Measurements from ENCODE around the gene ZNF865. TPM values are rescaled to one million over a fixed set of nuclear protein-coding genes. Genes with fewer than 3 reads are reported as not detected.

The ZNF865 gene
- total and polyA plus RNA-seq, 2 of the 4 experiments (the other 2 are of a cell fraction) = under 0.01 to 4.6 TPM

DNA sequence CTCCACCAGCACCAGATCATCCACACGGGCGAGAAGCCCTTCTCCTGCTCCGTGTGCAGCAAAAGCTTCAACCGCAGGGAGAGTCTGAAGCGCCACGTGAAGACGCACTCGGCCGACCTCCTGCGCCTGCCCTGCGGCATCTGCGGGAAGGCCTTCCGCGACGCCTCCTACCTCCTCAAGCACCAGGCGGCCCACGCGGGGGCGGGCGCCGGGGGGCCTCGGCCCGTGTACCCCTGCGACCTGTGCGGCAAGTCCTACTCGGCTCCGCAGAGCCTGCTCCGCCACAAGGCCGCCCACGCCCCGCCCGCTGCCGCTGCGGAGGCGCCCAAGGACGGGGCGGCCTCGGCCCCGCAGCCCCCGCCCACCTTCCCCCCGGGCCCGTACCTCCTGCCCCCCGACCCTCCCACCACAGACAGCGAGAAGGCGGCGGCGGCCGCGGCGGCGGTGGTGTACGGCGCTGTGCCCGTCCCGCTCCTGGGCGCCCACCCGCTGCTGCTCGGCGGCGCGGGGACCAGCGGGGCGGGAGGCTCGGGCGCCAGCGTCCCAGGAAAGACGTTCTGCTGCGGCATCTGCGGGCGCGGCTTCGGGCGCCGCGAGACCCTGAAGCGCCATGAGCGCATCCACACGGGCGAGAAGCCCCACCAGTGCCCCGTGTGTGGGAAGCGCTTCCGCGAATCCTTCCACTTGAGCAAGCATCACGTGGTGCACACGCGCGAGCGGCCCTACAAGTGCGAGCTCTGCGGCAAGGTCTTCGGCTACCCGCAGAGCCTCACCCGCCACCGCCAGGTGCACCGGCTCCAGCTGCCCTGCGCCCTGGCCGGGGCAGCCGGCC is 9.5 kb downstream of the ZNF865 start:
- Histone ChIP-seq H3K56ac (ENCODE audit: extremely low read depth, insufficient read depth, low read length) (no peak overlapping the region), H2BK5ac (ENCODE audit: low read depth, low read length, poor library complexity, severe bottlenecking) (no peak overlapping the region), H4K8ac (ENCODE audit: low read depth in 2 of 2, low read length in 2 of 2) (no peak overlapping the region), H3K36me3 (ENCODE audit: control insufficient read depth, insufficient read depth, low read length) (peaks cover 36% of the 10 kb centered on the region), H4K20me1 (ENCODE audit: insufficient read depth, low read length) (peaks cover 35% of the 10 kb centered on the region), H3K23ac (ENCODE audit: low read depth, low read length) (no peak overlapping the region), H3K9ac (ENCODE audit: low read depth, low read length) (no peak overlapping the region), H3K27ac (ENCODE audit: insufficient read depth, low read length) (no peak overlapping the region), H3K9me1 (ENCODE audit: insufficient read depth, low read length) (peaks cover 16% of the 10 kb centered on the region), H2AK9ac (replicated peaks; ENCODE audit: low read depth, low read length, poor library complexity) (peak overlapping the region; percentile 65), H2AFZ (replicated peaks; ENCODE audit: low read length, poor library complexity) (no peak overlapping the region), H2AK5ac (ENCODE audit: low read depth, low read length) (no peak overlapping the region), H3K4me3 (ENCODE audit: insufficient read depth, low read depth, low read length) (no peak overlapping the region), H2BK120ac (ENCODE audit: low read depth, low read length) (no peak overlapping the region), H3K4ac (ENCODE audit: low read depth, low read length) (no peak overlapping the region), H3K4me1 (ENCODE audit: control insufficient read depth, insufficient read depth, low read length) (peaks cover 10% of the 10 kb centered on the region), H3K79me1 (ENCODE audit: low read depth in 1 of 2, low read length in 2 of 2) (peaks cover 28 to 51% of the 10 kb centered on the region in 2 experiments), H2BK20ac (ENCODE audit: low read depth, low read length) (no peak overlapping the region), H4K91ac (ENCODE audit: insufficient read depth, low read depth, low read length) (no peak overlapping the region), H3K27me3 (ENCODE audit: control insufficient read depth, insufficient read depth, low read length) (no peaks in the 10 kb centered on the region), H2BK15ac (ENCODE audit: low read depth, low read length) (no peak overlapping the region), H3K4me2 (ENCODE audit: low read depth, low read length) (no peak overlapping the region), H3K14ac (replicated peaks; ENCODE audit: low read depth, low read length) (no peak overlapping the region), H4K5ac (ENCODE audit: low read depth, low read length) (no peak overlapping the region), H3K9me3 (ENCODE audit: control insufficient read depth, insufficient read depth, low read length) (peaks cover under 1% of the 10 kb centered on the region; the same call in 1 of the 2 replicates), H3K18ac (ENCODE audit: low read depth, low read length) (no peak overlapping the region)
- intact Hi-C loops (cut with micrococcal nuclease) = no loop called here
- 98% methylated on average over 60 of the region's 98 CpGs; no CpG with 5 or more reads in 1 of the 2 experiments for WGBS, 2 experiments (ENCODE audit: extremely low coverage in 2 of 2, insufficient read length in 1 of 2)
- ATAC-seq (ENCODE audit: low read depth) = no peak
- no peak for TF ChIP-seq NFE2L2 (IDR thresholded peaks at IDR 0.05; ENCODE audit: low read depth, low read length)
- no peak for TF ChIP-seq FOS (IDR thresholded peaks at IDR 0.05; ENCODE audit: low read depth, low read length)
- TF ChIP-seq CHD1 (IDR thresholded peaks at IDR 0.05; ENCODE audit: low read depth, low read length) = no peak
- TF ChIP-seq BHLHE40 (IDR thresholded peaks at IDR 0.05; ENCODE audit: low read depth, low read length) = no peak
- no peak for TF ChIP-seq MXI1 (IDR thresholded peaks at IDR 0.05; ENCODE audit: borderline replicate concordance, low read depth, low read length)
- TF ChIP-seq MAZ (IDR thresholded peaks at IDR 0.05; ENCODE audit: borderline replicate concordance, low read depth, low read length) = no peak
- no peak for TF ChIP-seq CEBPB (IDR thresholded peaks at IDR 0.05; ENCODE audit: low read depth, low read length)
- TF ChIP-seq RAD21 (IDR thresholded peaks at IDR 0.05; ENCODE audit: low read length) = no peak
- TF ChIP-seq RFX5 (IDR thresholded peaks at IDR 0.05; ENCODE audit: low read depth, low read length) = no peak
- no peak for TF ChIP-seq POLR2A (IDR thresholded peaks at IDR 0.05; ENCODE audit: low read depth, low read length)
- TF ChIP-seq, protein P1, sequence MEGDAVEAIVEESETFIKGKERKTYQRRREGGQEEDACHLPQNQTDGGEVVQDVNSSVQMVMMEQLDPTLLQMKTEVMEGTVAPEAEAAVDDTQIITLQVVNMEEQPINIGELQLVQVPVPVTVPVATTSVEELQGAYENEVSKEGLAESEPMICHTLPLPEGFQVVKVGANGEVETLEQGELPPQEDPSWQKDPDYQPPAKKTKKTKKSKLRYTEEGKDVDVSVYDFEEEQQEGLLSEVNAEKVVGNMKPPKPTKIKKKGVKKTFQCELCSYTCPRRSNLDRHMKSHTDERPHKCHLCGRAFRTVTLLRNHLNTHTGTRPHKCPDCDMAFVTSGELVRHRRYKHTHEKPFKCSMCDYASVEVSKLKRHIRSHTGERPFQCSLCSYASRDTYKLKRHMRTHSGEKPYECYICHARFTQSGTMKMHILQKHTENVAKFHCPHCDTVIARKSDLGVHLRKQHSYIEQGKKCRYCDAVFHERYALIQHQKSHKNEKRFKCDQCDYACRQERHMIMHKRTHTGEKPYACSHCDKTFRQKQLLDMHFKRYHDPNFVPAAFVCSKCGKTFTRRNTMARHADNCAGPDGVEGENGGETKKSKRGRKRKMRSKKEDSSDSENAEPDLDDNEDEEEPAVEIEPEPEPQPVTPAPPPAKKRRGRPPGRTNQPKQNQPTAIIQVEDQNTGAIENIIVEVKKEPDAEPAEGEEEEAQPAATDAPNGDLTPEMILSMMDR (conservative IDR thresholded peaks at IDR 0.05; ENCODE audit: low read depth, low read length) = no peak
- DNase-seq = no peak
- dilution Hi-C loops (cut with HindIII; ENCODE audit: low sequenced_read_pairs, unreplicated experiment) = no loop called here
- no TSS peak for BruUV-seq (replicated peaks)
- CTCF ChIA-PET = no interaction called here
- POLR2A ChIA-PET (ENCODE audit: unreplicated experiment) = no interaction called here
- in situ Hi-C loops (cut with MboI; ENCODE audit: low sequenced_read_pairs) = no loop called here

Measured in IMR-90 (cell line).